Stimulated activated CD4-positive, alpha-beta T cell treated with anti-CD3 and anti-CD28 coated beads, Interleukin-2, amount 100 ng/mL, for 4 hours (primary cell): ENCODE measurements around the gene KCNAB1.

Source experiments
- DNase-seq: peaks from one replicate; pipeline ENCODE4 v3.0.0-alpha.2; 2020; ENCODE audit warnings: low read depth

Gene KCNAB1

DNA sequence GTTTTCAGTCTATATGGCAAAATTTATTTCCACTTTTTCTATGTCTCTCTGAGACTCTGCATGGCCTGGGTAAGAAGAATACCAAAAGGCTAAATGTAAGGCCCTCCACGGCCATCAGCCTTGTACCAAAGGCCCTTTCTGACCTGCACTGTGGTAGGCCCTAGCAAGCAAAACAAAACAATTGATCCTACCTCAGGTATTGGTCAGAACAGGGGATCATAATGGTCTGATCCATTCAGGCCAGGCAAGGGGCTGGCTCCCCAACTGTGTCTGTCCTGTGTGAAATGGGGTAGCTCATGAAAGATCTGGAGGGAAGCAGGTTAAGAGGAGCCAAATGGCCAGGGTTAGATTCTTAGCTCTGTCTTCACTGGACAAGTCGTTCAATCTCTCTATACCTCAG is 253.3 kb downstream of the KCNAB1 start:
- no peak for DNase-seq

DNA sequence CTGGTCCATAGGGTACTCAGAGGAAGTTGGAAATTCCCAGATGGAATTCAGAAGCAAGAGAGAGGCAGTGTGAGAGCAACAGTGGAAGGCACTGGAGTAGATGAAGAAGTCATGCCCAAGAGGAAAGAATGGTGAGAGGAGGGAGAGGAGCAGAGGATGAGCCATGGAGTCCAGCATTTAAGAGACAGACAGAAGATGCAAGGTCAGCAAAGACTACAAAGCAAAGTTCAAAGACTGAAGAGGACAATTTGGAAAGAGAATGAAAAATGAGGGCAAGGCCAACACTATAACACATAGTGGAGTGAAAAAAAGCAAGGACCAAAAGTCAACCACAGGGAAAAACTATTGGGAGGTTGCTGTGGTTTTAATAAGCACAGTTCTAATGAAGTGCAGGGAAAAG is 255.8 kb downstream of the KCNAB1 start:
- DNase-seq = no peak

DNA sequence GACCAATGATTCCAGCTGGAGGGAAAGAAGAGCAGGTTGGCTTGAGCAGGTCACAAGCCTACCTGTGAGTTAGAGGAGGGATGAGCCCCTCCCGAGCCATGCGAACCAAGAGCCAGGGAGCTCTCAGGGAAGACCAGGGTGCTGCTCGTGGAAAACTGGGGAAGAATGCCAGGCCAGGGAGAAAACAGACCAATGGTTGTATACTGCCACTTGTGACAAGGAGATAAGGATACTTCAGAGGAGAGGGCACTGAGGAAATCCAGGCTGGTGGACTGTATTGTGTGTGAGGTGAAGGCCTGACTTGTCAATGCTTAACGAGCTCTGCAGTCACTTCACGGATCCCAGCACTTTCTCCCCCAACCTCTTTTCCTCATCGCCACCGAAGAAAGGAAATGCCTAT is 256.9 kb downstream of the KCNAB1 start:
- no peak for DNase-seq

DNA sequence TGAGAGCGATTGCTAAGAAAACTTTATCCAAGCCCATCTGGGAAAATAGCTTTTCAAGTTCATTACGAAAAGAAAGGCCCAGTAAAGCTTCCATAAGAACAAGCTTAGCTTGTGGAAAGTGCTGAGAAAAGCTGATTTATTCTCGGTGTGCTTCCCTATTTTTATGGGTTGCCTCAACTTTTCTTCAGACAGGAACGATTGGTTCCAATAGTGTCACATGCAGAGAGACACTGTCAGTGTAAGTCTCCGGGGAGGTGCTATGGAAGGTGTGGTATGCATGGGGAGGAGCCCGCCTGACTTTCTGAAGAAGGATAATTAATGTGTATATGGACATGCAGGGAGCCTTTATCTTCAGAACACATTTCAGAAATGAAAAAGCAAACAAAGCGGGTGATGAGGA is 257.3 kb downstream of the KCNAB1 start:
- DNase-seq = no peak

DNA sequence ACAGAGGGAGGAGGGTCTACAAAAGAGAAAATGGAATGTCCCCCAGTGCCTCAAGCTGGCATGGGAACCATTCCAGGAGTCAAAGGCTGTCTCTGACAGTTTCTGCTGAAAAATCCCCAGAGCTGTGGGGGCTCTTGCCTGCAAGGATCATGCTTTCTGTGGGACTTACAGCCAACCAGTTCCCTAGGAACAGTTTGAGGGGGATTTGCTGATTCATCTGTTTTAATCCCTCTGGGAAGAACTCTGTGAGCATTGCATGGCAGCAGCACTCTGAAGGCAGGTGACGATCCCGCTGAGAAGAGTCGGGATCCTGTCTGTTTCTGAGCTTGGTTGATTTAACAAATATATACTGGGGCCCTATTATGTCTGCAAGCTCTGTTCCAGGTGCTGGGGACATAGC is 258.5 kb downstream of the KCNAB1 start:
- no peak for DNase-seq

DNA sequence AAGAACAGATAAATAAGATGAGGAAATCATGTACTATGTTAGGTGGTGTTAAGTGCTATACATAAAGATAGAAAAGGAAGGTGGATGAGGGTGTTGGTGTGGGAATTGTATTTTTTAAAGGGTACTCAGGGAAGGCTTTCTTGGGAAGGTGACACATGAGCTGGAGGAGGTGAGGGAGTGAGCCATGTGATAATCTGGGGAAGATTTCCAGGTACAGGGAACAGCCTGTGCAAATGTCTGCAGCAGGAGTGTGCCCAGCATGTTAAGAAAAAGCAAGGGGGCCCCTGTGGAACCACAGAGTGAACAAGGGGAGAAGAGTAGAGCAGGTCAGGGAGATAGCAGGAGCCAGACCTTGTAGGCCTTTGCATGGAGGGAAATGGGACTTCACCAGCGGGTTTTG is 258.9 kb downstream of the KCNAB1 start:
- DNase-seq = no peak

DNA sequence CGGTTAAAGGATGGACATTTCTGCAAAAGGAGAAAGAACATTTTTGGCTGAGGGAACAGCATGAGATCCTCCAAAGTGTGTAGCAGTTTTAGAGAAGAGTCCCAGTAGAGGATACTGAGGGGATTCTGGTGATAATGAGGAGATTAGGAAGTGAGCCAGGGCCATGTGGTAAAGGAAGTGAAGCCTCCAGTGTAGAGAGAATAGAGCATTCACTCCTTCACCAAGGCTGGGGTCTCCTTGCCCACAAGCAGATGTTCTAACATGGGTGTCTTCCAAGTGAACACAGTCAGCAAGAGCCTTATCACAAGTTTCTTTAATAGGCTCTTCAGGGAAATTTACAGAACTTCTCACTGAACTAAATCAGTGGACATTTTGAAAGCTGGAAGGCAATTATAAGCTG is 260.9 kb downstream of the KCNAB1 start:
- no peak for DNase-seq

DNA sequence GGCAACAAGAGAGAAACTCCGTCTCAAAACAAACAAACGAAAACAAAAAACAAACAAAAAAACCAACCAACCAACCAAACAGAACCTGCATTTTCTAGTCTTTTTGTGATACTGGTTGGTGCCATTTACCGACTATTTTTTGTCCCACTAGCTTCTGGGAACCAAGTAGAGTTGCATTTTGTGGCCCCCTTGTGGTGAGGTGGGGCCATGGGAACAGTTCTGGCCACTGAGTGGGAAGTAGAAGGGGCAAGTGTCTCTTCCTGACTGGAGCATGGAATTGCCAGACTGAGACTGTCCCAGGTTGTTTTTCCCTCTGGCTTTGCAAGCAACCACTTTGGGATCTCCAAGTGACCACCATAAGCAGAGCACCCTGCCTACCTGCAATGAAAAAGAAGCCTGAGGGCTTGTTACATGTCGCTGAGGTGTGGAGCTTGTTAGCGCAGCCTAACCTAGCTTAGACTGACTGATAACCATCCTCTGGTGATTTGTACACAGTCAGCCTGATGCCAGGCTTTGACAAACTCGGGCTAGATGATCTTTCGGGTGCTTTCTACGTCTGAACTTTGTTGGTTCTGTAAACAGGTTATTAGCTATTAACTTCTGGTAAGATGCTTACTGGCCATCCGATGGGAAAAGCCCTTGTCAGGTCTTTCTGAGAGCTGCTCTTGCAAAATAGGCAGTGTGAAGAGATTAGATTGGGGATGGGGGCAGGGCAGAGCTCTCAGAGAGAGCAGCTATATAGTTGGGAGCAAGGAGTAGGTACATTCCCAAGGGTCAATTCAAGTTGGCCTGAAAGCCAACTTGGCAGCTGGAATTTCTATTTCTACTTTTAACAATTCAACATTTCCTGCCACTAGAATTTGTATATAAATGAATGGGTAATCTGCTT is 262.3 kb downstream of the KCNAB1 start:
- DNase-seq = no peak

DNA sequence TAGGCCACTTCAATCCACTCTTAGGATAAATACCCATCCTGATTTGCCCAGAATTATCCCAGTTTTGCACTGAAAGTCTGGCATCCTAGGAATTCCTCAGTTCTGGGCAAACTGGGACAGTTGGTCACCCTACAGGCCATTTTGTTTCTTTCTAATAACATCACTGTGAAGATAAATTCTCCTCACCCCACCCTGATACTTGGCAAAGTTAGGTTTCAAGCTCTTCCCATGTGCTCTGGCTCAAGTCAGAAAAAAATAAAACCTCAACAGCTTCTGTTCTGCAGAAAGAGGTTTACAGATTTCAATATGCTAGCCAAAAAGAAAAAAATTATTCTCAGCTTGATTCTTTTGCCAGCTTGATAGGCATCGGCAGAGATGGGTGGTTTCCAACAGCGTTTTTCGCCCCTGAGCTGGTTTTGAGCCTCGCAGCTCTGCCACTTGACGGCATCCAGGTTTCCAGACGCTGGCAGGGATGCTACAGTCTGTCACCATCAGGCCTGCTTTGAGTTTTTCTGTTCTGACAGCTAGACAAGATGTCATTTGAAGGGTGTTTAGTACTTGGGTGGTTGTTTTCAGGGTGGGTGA is 263.2 kb downstream of the KCNAB1 start:
- DNase-seq = no peak

DNA sequence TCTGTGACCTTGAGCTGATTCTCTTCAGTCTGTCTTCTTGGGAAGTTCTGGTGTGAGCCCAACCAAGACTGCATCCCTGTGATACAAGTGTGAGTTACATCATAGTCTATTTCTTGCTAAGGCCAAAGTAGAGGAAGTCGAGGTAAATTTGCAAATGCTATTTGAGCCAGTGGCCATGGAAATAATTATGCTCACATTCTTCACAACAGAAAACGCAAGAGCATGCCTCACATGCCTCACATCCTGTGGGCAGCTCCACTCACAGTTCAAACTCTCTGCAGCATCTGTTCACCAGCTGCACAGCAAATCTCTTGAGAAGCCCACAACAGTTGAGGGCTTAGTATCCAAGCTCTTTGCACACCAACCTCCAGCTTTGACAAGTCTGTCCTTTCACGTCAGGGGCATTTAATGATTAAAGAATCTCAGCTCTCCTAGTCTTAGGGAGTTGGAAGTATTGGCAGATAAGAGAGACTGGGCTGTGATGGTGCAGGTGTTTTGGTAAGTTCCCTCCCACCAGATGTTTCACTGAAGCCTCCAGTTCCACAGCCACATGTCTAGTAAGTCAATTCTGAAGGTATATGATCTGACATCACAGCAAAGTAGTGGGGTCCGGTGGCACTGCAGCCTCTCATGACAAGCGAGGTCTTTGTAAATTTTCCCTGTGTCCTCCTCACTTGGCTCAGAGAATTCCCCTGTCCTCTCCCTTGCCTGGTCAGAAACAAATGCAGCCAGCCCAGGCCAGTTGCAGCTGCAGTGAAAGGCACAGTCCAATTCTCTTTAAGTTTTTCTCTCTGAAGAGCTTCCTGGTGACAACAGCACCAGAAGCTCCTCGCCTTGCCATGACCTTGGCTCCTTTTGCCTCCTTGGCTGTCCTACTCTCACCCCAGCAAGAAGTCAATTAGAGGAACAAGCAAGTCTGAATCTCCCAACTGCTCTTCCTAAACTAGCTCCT is 268.4 kb downstream of the KCNAB1 start:
- DNase-seq = no peak

DNA sequence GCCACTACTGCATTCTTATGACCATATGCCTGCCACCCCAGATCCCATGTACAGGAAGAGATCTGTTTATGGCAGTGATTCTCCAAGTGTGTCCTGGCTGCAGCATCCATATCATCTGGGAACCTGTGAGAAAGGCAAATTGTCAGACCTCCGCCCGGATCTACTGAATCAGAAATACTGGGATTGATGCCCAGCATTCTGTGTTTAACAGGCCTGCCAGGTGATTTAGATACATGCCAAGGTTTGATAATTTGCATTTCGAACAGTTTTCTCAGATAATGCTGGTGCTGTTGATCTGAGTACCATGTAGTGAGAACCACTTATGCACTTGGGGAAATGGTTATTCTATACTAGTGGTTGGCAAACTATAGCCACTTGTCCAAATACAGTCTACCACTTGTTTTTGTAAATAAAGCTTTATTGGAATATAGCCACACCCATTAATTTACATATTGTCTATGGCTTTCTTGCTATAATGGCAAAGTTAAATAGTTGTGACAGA is 269.1 kb downstream of the KCNAB1 start:
- DNase-seq = no peak

DNA sequence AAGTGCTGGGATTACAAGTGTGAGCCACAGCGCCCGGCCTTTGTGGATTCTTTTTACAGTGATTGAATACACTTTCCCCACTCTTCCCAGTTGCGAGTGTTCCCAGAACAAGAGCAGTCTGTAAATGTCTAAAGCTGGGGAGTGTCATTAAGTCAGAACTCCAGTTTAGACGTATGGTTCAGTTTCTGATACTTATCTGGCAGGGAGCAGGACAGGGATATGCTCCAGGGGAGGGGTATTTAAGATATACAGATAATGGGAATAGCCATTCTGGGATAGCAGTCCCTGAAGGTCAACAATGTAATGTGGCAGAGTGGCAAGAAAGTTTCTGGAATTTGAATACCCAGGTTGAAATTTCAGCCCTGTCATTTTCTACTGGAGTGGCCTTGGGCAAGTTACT is 270.5 kb downstream of the KCNAB1 start:
- no peak for DNase-seq

DNA sequence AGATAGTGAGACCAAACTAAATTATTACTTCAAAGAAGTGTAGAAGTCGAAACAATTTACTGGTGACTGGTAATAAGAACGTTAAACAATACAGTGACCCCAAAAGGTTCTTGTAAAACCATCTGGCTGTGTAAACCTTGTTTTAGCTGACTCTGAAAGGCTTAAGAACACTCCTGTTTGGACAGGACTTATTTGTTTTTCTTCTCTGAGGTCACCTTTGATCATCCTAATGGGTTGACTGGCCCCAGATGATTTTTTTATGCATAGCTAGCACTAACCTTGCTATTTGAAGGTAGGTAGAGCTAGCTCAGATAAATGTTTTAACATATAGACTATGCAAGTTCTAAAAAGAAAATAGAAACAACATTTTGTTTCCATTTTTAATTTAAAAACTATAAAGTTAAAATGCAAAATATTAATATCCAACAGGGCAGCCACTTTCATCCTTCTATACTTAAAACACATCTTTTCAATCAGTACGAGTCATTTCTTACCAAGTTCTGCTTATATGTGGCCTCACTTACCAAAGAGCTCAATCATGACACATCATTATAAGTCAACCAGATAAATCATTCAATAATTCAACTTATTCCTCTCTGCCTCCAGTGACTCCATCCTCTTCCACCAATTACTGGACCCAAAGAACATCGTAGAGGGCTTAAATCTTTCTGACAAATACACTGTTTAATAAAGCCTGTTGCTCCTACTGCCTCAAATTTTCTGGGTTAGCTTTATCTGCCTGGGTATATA is 275.8 kb downstream of the KCNAB1 start:
- DNase-seq = no peak

DNA sequence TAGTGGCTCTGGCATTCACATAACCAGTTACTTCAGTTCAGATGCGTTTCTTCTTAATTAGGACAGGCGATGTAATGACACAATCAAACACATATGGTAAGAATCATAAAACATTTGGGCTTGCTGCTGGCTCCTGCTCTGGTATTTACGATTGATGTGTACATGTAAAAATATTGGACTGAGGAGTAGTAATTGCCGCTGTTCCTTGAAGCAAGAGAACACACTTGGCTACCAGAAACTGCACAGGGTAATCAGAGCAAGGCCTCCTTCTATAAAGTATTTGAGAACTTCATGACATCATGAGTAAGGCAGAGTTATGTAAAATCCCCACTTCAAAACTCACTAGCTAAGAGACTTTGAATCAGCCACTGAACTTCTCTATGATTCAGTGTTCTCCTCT is 276.5 kb downstream of the KCNAB1 start:
- no peak for DNase-seq

DNA sequence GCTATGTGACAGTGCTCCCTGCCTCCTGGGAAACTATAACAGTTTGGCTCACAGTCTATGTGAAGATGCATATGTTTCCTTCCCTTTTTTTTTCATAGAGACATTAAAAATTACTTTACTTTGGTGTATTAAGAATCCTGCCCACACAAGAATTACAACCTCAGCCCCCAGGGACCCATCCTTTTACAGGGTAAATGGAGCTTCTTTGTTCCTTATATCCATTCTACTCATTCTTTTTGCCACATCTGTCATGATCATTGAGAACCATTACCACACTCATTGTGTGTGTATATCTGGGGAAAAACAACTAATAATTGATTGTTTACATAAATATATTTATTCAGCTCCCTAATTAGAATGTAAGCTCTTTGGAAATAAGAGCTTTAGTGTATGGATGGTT is 277.2 kb downstream of the KCNAB1 start:
- no peak for DNase-seq

DNA sequence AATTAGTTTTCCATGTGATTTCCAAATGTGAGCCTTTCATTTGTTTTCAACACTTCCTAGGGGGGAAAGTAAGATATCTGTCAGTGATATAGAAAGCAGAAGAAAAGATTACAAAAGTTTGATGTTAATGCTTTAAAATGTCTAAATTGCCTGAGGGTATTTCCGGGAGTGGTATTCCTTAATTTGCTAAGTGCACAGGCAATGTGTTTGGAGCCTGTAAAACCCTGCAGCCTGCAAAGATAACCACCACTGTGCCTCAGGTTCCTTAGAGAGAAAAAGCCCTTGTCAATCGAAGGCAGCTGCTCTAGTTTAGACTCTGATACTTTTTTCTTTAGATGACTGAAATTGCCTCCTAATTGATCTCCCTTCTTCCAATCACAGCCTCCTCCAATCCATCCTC is 279.7 kb downstream of the KCNAB1 start:
- DNase-seq = no peak

DNA sequence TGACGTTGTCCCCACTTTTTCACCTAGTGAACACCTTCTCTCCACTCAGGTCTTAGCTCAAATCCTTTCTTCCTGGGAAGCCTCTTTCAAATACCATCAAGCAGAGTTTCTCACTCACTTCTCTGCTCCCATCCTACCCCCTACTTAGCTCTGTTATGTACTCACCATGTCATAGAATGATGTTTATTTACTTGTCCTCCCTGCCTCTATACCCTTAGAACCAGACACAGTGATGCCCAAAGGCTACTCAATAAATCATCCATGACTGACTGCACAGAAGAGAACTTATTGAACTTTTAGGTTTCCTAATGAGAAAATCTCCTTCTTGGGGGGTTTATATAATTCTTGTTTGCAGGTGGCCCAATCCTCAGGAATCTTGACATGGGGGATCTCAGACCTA is 280.4 kb downstream of the KCNAB1 start:
- no peak for DNase-seq

DNA sequence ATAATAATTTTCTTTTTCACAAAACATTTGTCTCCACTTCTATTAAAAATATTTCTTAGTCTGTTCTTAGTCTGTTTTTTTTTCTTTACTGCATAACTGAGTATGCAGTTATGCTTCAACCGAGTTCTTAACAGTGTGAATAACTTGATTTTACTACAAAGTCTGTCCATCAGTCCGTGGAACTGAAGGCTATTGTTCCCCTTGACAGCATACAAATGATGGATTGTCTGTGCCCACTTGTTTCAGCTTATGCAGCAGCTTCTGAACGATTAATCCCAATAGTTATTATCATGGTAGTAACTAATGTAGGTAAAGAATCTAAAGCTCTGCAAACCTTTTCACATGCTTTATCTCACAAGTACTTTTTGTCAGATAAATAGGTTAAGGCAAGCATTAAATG is 283.8 kb downstream of the KCNAB1 start:
- DNase-seq = no peak

DNA sequence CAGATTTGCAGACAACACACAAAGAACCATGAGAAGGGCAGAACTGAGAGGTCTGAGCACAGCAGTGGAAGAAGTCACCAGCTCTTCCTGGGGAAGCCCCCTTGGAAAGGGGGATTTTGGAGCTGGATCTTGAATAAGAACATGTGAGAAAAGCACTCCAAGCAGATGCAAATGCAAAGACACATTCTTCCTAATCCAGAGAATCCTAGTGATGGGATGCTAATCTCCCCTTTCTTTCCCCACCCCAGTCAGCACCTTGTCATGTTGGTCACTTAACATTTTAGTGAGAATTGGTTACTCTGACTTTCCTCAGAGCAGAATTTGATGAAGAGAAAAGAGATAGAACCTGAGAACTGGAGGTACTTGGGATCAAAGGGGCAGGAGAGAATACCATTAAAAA is 286.0 kb downstream of the KCNAB1 start:
- no peak for DNase-seq

DNA sequence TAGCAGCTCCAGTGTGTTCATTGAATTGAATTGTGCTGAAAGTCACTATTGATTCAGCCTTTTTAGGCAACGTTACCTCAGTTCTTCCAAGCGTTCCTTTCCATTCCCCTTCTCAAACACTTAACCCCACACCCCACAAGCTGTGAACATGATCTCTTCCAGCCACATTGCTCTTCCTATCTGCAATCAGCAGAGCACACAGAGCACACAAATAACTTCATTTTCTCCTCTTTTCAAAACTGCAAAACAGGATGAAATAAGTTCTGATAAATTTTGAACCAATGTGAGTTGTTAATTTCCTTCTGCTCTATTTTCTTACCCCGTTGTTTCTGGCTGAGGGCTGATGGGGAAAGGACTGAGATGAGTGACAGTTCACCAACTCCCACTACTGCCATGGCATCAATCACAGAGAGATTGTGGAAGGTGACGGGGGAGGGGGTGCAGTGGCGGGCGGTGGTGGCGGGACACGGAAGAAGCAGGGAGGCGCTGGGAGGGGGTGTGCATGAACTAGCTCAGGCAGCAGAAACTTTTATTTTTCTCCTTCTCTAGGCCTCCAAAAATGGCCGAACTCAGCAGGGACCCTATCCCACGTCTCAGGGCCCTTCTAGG is 287.3 kb downstream of the KCNAB1 start:
- DNase-seq = no peak

DNA sequence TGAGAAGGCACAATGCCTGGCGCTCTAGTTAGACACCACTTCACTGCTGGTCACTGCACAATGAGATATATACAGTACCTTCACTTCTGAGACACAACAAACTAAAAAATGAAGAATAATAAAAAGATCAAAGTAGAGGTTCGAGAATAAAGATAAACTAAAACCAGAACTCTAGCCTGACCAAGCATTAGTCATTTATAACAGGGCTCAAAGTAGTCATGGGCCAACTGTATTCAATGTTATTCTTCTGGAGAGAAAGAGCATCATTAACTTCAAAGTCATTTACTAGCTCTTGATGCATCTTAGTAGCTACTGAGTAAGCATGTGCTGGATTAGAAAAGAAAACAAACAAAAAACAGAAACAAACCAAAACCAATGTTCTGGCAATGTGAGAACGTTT is 289.3 kb downstream of the KCNAB1 start:
- no peak for DNase-seq
